ENCODE measurements around the gene ILF3.

- no peak for TF ChIP-seq CTCF (IDR thresholded peaks at IDR 0.05)
- TF ChIP-seq POLR2AphosphoS5 (IDR thresholded peaks at IDR 0.05; ENCODE audit: low read depth, low read length) = no peak
- no peak for TF ChIP-seq TCF7L2 (IDR thresholded peaks at IDR 0.05; ENCODE audit: low read depth, low read length)
- TF ChIP-seq REST (IDR thresholded peaks at IDR 0.05; ENCODE audit: insufficient read depth in 1 of 2, low read depth in 2 of 2, low read length in 1 of 2) = no peak
Measured at GRCh38 chr19:10690341-10690781, 36.2 kb downstream of the ILF3 start.
